Liver (tissue), 9 donors: Measurements from ENCODE around the gene CFAP61. TPM values are rescaled to one million over a fixed set of nuclear protein-coding genes. Genes with fewer than 3 reads are reported as not detected.

Experiments used
- DNase-seq: peaks from one replicate; pipeline ENCODE4 v3.0.0-alpha.2; 2017; ENCODE audit warnings: low spot score
- H3K27ac ChIP-seq, 2 donors: one replicate each; pipeline ENCODE4 v1.7.0; 2013; ENCODE audit warnings: inconsistent platforms in 2 of 2, low read length in 2 of 2, control low read depth in 1 of 2, low read depth in 1 of 2, mild to moderate bottlenecking in 1 of 2
- H3K27me3 ChIP-seq, 4 donors: one replicate each; pipeline versions ENCODE4 v1.6.1 to v1.7.0; 2013; ENCODE audit warnings: low read length in 3 of 4, inconsistent platforms in 1 of 4, mild to moderate bottlenecking in 1 of 4, moderate library complexity in 1 of 4; ENCODE audit not compliant: control insufficient read depth in 4 of 4, insufficient read depth in 4 of 4
- H3K36me3 ChIP-seq, 4 donors: one replicate each; pipeline versions ENCODE4 v1.6.1 to v1.7.0; 2013; ENCODE audit warnings: low read length in 3 of 4, mild to moderate bottlenecking in 3 of 4, low read depth in 1 of 4, moderate library complexity in 1 of 4; ENCODE audit not compliant: control insufficient read depth in 4 of 4, insufficient read depth in 3 of 4
- H3K4me1 ChIP-seq, 4 donors: one replicate each; pipeline versions ENCODE4 v1.6.1 to v1.7.0; 2013; ENCODE audit warnings: low read length in 3 of 4, mild to moderate bottlenecking in 3 of 4, moderate library complexity in 1 of 4; ENCODE audit not compliant: control insufficient read depth in 4 of 4, insufficient read depth in 4 of 4
- H3K4me3 ChIP-seq, 3 donors: one replicate each; pipeline versions ENCODE4 v1.6.1 to v1.7.0; 2013; ENCODE audit warnings: low read length in 3 of 3, control low read depth in 1 of 3, low read depth in 1 of 3, mild to moderate bottlenecking in 1 of 3
- H3K9ac ChIP-seq, 2 donors: one replicate each; pipeline ENCODE4 v1.7.0; 2013; ENCODE audit warnings: low read length in 2 of 2, mild to moderate bottlenecking in 2 of 2, moderate library complexity in 2 of 2, control low read depth in 1 of 2, low read depth in 1 of 2
- H3K9me3 ChIP-seq, 4 donors: one replicate each; pipeline versions ENCODE4 v1.6.1 to v1.7.0; 2013; ENCODE audit warnings: low read length in 3 of 4; ENCODE audit not compliant: control insufficient read depth in 4 of 4
- EGR1 ChIP-seq, 2 donors: IDR thresholded peaks; 2 replicates each; pipeline ENCODE4 v1.6.1; 2016 to 2018; ENCODE audit warnings: antibody characterized with exemption in 2 of 2, low read depth in 2 of 2
- FOXA1 ChIP-seq: IDR thresholded peaks from 2 replicates; pipeline ENCODE4 v1.6.1; 2016; ENCODE audit warnings: antibody characterized with exemption
- FOXA2 ChIP-seq: IDR thresholded peaks from 2 replicates; pipeline ENCODE4 v1.6.1; 2016; ENCODE audit warnings: antibody characterized with exemption
- GABPA ChIP-seq, 2 donors: IDR thresholded peaks in 1 of 2; conservative IDR thresholded peaks in 1 of 2; 2 replicates each; pipeline ENCODE4 v1.6.1; 2016; ENCODE audit warnings: antibody characterized with exemption in 2 of 2, mild to moderate bottlenecking in 1 of 2, moderate library complexity in 1 of 2
- HNF4A ChIP-seq, 2 donors: conservative IDR thresholded peaks; 2 replicates each; pipeline ENCODE4 v1.6.1; 2016; ENCODE audit warnings: antibody characterized with exemption in 2 of 2, mild to moderate bottlenecking in 2 of 2
- HNF4G ChIP-seq: IDR thresholded peaks from 2 replicates; pipeline ENCODE4 v1.6.1; 2016; ENCODE audit warnings: antibody characterized with exemption
- JUND ChIP-seq, 2 donors: IDR thresholded peaks; 2 replicates each; pipeline ENCODE4 v1.6.1; 2016; ENCODE audit warnings: antibody characterized with exemption in 2 of 2
- NR2F2 ChIP-seq: IDR thresholded peaks from 2 replicates; pipeline ENCODE4 v1.6.1; 2016; ENCODE audit warnings: antibody characterized with exemption
- RAD21 ChIP-seq, 2 donors: IDR thresholded peaks; 2 replicates each; pipeline ENCODE4 v1.6.1; 2016; ENCODE audit warnings: antibody characterized with exemption in 2 of 2, mild to moderate bottlenecking in 2 of 2
- RXRA ChIP-seq, 2 donors: IDR thresholded peaks; 2 replicates each; pipeline ENCODE4 v1.6.1; 2017 to 2018; ENCODE audit warnings: antibody characterized with exemption in 2 of 2, mild to moderate bottlenecking in 1 of 2
- SP1 ChIP-seq: IDR thresholded peaks from 2 replicates; pipeline ENCODE4 v1.6.1; 2018; ENCODE audit warnings: antibody characterized with exemption, mild to moderate bottlenecking
- TAF1 ChIP-seq: conservative IDR thresholded peaks from 2 replicates; pipeline ENCODE4 v1.6.1; 2016; ENCODE audit warnings: antibody characterized with exemption, mild to moderate bottlenecking
- YY1 ChIP-seq: IDR thresholded peaks from 2 replicates; pipeline ENCODE4 v1.6.1; 2016; ENCODE audit warnings: antibody characterized with exemption, mild to moderate bottlenecking
- WGBS: extraction: QIAGEN DNeasy Blood & Tissue Kit; methylation state at CpG from one replicate; pipeline ENCODE4 v1.1.7; 2013; 5-methylcytosine and 5-hydroxymethylcytosine counted together
- polyA plus RNA-seq, 2 donors: library from polyadenylated mRNA; stranded (reverse) in 1 of 2; unstranded in 1 of 2; fragments of 200-250 nt in 1 of 2; fragments of >200 nt in 1 of 2; fragmentation: Nextera tagmentation in 1 of 2; extraction: Ambion mirVana in 1 of 2; gene quantifications; one replicate each; pipeline versions ENCODE4 v1.2.1 to v1.2.3, GENCODE V29; 2013 to 2015
- total RNA-seq, 2 donors: library from RNA; depleted of rRNA; stranded (reverse); fragments of >200 nt; gene quantifications; one replicate each; pipeline ENCODE4 v1.2.3, GENCODE V29; 2014
- TF ChIP-seq, protein P1 (sequence below): IDR thresholded peaks from 2 replicates; pipeline ENCODE4 v1.6.1; 2016; ENCODE audit warnings: antibody characterized with exemption, mild to moderate bottlenecking
- TF ChIP-seq, protein P2 (sequence below): IDR thresholded peaks from 2 replicates; pipeline ENCODE4 v1.6.1; 2016; ENCODE audit warnings: antibody characterized with exemption
- TF ChIP-seq, protein P3 (sequence below): fragments of 150-350 bp; IDR thresholded peaks from 2 replicates; pipeline ENCODE4 v1.5.1; 2017; ENCODE audit warnings: improper control_type of control experiment, low read depth, low read length; ENCODE audit not compliant: missing input control
- TF ChIP-seq, protein P4 (sequence below): IDR thresholded peaks from 2 replicates; pipeline ENCODE4 v1.6.1; 2016; ENCODE audit warnings: antibody characterized with exemption
- TF ChIP-seq, protein P5 (sequence below): IDR thresholded peaks from 2 replicates; pipeline ENCODE4 v1.6.1; 2016; ENCODE audit warnings: antibody characterized with exemption
- donor health status: healthy.
- donor health status: healthy.
- donor health status: healthy.
- donor health status: healthy.
- donor health status: healthy.

Gene CFAP61
- total and polyA plus RNA-seq, 4 donors = 0.05 TPM; not detected in 3

DNA sequence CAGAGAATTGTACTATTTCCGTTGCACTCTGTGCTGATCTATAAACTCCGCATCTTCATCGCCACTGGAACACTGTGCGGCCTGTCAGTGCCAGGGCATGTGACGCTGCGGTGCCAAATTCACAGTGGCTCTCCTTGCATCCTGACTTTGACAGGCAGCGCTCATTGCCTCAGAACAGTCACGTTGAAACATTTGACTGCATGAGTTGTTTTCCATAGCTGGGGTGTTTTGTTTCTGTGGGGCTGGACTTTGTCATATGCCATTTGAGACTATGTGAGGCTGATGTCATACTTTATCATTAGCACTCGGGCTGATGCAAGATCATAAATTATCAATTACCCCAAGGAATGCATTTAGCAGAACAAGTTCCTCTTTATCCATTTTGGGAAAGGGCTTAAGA, 32.7 kb downstream of the CFAP61 start:
- Histone ChIP-seq H3K27me3 (peaks cover 0 to 2% (median 0%) of the 10 kb centered on the region in 4 donors), H3K9me3 (no peaks in the 10 kb centered on the region), H3K9ac (no peak overlapping the region), H3K27ac (no peak overlapping the region), H3K4me3 (no peak overlapping the region), H3K4me1 (no peaks in the 10 kb centered on the region), H3K36me3 (no peaks in the 10 kb centered on the region)
- WGBS = 83% methylated on average over 9 of the region's 9 CpGs
- TF ChIP-seq, protein P1, sequence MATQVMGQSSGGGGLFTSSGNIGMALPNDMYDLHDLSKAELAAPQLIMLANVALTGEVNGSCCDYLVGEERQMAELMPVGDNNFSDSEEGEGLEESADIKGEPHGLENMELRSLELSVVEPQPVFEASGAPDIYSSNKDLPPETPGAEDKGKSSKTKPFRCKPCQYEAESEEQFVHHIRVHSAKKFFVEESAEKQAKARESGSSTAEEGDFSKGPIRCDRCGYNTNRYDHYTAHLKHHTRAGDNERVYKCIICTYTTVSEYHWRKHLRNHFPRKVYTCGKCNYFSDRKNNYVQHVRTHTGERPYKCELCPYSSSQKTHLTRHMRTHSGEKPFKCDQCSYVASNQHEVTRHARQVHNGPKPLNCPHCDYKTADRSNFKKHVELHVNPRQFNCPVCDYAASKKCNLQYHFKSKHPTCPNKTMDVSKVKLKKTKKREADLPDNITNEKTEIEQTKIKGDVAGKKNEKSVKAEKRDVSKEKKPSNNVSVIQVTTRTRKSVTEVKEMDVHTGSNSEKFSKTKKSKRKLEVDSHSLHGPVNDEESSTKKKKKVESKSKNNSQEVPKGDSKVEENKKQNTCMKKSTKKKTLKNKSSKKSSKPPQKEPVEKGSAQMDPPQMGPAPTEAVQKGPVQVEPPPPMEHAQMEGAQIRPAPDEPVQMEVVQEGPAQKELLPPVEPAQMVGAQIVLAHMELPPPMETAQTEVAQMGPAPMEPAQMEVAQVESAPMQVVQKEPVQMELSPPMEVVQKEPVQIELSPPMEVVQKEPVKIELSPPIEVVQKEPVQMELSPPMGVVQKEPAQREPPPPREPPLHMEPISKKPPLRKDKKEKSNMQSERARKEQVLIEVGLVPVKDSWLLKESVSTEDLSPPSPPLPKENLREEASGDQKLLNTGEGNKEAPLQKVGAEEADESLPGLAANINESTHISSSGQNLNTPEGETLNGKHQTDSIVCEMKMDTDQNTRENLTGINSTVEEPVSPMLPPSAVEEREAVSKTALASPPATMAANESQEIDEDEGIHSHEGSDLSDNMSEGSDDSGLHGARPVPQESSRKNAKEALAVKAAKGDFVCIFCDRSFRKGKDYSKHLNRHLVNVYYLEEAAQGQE = no peak
- TF ChIP-seq FOXA2 (no peak), NR2F2 (no peak), RAD21 (IDR thresholded peaks at IDR 0.05) (no peak), JUND (IDR thresholded peaks at IDR 0.05) (no peak), SP1 (no peak), YY1 (no peak), RXRA (IDR thresholded peaks at IDR 0.05) (no peak), TAF1 (no peak), FOXA1 (no peak), HNF4G (no peak), GABPA (IDR thresholded peaks at IDR 0.05 in 1 of 2, conservative IDR thresholded peaks at IDR 0.05 in 1 of 2) (no peak), EGR1 (IDR thresholded peaks at IDR 0.05; ENCODE audit: low read depth in 2 of 2) (no peak), HNF4A (conservative IDR thresholded peaks at IDR 0.05) (no peak)
- TF ChIP-seq, protein P2, sequence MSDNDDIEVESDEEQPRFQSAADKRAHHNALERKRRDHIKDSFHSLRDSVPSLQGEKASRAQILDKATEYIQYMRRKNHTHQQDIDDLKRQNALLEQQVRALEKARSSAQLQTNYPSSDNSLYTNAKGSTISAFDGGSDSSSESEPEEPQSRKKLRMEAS = no peak
- TF ChIP-seq, protein P3, sequence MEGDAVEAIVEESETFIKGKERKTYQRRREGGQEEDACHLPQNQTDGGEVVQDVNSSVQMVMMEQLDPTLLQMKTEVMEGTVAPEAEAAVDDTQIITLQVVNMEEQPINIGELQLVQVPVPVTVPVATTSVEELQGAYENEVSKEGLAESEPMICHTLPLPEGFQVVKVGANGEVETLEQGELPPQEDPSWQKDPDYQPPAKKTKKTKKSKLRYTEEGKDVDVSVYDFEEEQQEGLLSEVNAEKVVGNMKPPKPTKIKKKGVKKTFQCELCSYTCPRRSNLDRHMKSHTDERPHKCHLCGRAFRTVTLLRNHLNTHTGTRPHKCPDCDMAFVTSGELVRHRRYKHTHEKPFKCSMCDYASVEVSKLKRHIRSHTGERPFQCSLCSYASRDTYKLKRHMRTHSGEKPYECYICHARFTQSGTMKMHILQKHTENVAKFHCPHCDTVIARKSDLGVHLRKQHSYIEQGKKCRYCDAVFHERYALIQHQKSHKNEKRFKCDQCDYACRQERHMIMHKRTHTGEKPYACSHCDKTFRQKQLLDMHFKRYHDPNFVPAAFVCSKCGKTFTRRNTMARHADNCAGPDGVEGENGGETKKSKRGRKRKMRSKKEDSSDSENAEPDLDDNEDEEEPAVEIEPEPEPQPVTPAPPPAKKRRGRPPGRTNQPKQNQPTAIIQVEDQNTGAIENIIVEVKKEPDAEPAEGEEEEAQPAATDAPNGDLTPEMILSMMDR = no peak
- TF ChIP-seq, protein P4, sequence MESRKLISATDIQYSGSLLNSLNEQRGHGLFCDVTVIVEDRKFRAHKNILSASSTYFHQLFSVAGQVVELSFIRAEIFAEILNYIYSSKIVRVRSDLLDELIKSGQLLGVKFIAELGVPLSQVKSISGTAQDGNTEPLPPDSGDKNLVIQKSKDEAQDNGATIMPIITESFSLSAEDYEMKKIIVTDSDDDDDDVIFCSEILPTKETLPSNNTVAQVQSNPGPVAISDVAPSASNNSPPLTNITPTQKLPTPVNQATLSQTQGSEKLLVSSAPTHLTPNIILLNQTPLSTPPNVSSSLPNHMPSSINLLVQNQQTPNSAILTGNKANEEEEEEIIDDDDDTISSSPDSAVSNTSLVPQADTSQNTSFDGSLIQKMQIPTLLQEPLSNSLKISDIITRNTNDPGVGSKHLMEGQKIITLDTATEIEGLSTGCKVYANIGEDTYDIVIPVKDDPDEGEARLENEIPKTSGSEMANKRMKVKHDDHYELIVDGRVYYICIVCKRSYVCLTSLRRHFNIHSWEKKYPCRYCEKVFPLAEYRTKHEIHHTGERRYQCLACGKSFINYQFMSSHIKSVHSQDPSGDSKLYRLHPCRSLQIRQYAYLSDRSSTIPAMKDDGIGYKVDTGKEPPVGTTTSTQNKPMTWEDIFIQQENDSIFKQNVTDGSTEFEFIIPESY = no peak
- TF ChIP-seq, protein P5, sequence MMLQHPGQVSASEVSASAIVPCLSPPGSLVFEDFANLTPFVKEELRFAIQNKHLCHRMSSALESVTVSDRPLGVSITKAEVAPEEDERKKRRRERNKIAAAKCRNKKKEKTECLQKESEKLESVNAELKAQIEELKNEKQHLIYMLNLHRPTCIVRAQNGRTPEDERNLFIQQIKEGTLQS = no peak
- no peak for DNase-seq
